SK-N-DZ (cell line): Measurements from ENCODE around the gene CCZ1B.
"Not testable (repeated sequence)": the region's sequence is repeated elsewhere in the genome, so short reads cannot be mapped to it uniquely, and the experiment has no call there.

Experiments used
- DNase-seq: peaks from one replicate; pipeline ENCODE4 v3.0.0-alpha.2; 2015; ENCODE audit warnings: low spot score

CCZ1B gene

DNA sequence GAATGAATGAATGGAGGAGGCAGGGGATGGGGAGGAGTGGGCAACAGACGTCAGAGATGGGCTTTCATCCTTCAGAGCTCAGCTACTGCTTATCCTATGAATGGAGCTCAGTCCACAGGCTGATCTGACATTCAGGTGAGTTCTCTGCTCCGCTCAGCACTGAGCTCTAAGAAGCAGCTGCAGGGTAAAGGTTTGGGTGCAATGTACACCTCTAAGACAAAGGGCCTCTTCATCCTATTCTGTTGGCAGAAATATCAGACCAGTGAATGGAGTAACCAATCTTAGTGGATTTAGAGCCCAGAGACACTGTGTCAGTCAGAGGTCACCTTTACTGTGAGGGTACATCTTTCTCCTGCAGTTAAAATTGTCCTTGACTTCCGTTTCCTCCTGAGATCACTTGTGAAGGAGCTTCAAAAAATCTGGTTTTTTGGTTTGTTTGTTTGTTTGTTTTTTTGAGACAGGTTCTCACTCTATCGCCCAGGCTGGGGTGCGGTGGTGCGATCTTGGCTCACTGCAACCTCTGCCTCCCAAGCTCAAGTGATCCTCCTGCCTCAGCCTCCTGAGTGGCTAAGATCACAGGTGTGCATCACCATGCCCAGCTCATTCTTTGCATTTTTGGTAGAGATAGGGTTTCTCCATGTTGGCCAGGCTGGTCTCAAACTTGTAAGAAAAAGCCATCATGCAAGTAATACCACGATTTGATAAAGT lies 5.1 kb upstream of the CCZ1B start:
- no peak for DNase-seq

DNA sequence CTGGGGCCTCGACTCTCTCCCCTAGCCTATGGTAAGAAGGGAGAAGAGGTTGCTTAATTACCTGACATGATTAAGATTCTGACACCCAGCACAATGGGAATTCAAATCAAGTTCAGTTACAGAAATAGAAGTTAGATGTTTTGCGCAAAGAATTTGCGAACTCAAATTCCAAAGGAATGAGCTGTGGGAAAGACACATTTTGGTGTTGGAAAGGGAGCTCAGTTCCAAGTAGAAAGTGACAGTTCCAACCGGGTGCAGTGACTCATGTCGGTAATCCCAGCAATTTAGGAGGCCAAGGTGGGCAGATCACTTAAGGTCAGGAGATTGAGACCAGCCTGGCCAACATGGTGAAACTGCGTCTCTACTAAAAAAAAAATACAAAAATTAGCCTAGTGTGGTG lies 4.0 kb upstream of the CCZ1B start:
- DNase-seq: not testable (repeated sequence)

DNA sequence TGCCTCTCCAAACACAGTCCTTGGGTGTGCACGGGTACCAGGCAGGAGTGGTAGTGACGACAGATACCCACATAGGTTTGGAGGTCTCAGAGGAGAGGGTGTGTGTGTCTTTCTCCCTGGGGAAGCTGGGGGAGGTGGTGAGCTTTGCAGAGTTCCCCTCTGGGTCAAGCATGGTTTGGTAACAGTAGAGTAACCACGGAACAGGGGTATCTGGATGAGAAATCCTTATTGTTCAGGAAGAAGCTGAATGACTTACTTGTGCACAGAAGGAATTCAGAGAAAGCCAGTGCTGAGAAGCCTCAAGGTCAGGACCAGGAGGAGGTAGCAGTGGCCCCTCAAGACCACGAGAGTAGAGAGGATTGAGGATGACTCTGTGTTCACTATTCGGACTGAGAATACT lies 3.5 kb upstream of the CCZ1B start:
- DNase-seq: not testable (repeated sequence)

DNA sequence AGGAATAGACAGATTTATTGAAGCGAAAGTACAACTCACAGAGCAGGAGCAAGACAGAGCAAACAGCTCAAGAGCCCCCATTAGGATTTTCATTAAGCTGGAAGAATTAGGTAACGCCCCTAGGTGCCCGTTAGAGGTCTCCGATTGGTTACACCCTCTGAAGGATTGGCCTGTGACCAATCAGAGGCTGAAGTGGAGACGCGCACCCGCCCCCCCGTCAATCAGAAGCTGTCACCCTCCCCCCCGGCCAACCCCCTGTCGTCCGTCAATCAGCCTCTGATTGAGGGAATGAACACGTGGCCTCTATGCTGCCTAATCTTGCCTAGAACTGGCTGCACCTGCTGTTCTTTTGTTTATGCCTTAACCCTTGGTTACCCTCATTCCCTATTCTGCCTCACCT lies 1.1 kb upstream of the CCZ1B start:
- DNase-seq: not testable (repeated sequence)

DNA sequence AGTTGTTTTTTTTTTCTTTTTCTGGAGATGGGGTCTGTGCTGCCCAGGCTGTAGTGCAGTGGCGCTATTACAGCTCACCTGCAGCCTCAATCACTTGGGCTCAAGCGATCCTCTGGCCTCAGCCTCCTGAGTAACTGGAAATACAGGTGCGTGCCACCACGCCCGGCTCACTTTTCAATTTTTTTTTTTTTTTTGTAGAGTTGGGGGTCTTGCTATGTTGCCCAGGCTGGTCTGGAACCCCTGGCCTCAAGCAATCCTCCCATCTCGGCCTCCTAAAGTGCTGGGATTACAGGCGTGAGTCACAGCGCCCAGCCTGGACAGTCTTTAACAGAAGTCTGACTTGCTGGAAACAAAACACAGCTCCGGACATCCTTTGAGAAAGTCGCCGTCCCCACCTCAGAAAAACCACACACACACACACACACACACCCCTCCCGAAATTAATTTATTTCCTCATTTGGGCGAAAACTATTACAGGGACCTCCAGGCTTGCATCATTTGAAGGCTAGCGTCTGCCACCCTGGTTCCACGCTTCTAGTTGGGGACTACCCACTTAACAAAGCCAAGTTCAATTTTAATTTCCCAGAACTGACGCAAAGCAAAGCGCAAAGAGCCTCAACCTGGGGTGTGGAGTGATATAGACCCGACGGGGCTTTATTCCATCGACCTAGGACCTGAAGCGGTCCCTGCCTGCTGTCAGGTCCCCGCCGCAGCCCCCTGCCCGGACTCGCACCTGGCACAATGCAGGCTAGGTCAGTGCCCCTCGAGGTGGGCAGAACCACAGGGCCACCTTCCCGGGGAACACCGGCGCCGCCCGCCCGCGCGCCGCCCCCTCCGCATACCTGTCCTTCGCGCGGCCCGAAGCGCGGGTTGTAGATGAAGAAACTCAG lies 594 bp downstream of the CCZ1B start:
- not testable (repeated sequence) for DNase-seq

DNA sequence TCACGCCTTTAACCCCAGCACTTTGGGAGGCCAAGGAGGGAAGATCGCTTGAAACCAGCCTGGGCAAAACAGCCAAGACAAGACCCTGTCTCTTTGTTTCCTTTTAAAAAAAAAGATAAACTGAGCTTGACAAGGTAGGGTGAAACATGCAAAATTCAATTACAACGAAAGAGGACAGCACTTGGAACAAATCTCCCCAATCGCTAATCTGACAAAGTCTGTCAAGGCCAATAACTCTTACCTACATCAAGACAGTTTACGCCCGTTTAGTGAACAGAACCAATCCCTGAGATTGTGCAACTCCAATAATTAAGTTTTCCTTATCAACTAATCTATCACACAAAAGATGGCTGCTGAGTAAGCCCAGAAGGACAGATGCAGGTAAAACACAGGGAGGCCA lies 4.5 kb downstream of the CCZ1B start:
- peak; percentile 95 for DNase-seq

DNA sequence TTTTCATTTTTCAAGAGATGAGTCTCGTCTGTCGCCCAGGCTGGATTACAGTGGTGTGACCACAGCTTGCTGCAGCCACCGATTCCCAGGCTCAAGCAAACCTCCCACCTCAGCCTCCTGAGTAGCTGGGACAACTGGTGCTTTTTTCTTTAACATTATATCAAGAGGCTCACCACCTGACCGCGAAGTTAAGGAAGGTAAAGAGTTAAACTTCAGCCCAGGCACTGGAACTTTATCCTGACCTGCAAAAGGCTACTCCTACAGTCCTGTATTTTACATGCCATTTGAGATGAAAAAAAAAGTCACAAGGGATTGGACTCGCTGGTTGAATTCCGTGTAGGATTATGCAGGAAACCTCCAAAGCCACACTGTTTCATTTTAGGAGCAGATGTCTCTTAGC lies 10.6 kb downstream of the CCZ1B start:
- DNase-seq: not testable (repeated sequence)

DNA sequence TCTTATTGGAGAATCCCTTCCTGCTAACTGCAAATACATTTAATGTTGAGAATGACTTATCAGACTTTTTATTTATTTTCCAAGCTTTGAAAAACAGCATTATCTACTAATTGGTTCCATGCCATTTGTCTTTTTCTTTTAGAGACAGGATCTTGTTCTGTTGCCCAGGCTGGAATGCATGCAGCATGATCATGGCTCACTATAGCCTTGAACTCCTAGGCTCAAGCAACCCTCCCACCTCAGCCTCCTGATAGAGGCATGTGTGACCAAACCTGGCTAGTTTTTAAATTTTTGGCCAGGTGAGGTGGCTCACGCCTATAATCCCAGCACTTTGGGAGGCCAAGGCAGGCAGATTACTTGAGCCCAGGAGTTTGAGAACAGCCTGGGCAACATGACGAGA lies 13.1 kb downstream of the CCZ1B start:
- not testable (repeated sequence) for DNase-seq

DNA sequence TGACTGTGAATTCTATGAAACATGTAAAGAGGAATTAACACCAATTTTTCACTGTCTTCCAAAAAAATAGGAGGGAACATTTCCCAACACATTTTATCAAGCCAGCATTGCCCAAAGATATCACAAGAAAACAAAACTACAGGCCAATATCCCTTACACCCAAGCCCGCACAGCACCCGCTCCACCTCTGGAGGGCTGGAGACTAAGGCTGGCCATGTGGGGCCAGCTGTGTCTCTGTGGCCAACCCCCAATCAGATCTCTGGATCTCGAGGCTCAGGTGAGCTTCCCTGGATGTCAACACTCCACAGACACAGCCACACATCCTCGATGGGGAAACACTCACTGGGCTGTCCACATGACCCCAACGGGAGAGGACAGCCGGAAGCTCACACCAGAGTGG lies 18.1 kb downstream of the CCZ1B start:
- DNase-seq: not testable (repeated sequence)

DNA sequence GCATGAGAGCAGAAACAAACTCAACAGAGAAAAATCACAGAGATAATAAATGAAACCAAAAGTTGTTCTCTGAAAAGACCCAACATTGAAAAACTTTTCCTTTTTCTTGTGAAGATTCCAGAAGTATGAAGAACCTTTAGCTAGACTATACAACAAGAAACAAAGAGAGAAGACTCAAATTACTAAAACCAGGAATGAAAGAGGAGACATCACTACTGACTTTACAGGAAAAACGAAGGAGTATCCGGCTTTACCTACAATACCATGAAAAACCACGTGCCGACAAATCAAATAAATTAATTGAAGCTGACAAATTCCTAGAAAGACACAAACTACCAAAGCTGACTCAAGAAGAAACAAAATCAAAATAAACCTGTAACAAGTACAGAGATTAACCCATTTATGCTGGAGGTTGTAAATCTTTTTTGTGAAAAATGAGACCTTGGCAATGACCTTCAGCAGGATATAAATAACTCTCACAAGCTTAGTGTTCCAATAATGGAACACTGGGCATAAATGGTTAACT lies 18.6 kb downstream of the CCZ1B start:
- DNase-seq: not testable (repeated sequence)

DNA sequence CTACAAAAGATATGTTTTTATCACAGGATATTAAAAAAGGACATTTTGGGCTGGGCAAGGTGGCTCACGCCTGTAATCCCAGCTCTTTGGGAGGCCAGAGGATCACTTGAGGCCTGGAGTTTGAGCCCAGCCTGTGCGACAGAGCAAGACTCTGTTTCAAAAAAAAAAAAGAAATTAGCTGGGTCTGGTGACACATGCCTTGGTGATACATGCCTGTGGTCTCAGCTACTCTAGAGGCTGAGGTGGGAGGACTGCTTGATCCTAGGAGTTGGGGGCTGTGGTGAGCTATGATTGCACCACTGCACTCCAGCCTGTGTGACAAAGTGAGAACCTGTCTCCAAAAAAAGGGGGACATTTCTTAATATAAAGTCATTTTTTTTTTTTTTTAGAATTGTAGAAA lies 25.7 kb downstream of the CCZ1B start:
- not testable (repeated sequence) for DNase-seq

DNA sequence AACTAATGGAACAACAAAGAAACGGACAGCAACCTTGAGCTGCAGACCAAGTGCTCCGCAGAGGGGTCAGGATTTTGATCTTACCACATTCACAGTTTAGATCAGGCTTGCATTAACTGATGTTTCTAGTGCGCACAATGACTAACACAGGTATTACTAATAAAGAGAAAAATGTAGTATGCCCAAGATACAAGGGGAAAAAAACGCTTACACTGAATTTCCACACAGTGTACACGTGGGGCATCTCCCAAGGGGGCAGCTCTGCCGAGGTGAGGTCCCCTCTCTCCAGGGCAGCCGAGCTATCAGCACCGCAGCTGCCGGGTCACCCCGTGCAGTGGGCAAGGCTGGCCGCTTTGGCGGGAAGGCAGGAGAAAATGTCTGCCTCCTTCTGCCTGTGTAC lies 26.2 kb downstream of the CCZ1B start:
- DNase-seq: not testable (repeated sequence)

DNA sequence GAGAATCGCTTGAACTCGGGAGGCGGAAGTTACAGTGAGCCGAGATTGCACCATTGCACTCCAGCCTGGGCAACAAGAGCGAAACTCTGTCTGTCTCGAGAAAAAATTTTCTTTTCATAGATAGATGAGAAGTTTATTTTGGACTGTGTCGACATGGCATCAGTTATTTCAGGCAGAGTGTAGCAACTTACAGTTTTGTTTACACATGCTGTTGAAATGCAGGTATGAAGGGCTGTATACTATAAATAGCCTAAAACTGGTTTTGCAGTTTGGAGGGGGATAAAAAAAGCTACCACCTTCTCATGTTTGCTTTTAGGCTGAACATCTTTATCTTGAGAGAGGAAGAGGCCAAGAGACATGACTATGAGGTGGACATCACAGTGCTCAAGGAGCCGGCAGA lies 28.0 kb downstream of the CCZ1B start:
- DNase-seq: not testable (repeated sequence)

DNA sequence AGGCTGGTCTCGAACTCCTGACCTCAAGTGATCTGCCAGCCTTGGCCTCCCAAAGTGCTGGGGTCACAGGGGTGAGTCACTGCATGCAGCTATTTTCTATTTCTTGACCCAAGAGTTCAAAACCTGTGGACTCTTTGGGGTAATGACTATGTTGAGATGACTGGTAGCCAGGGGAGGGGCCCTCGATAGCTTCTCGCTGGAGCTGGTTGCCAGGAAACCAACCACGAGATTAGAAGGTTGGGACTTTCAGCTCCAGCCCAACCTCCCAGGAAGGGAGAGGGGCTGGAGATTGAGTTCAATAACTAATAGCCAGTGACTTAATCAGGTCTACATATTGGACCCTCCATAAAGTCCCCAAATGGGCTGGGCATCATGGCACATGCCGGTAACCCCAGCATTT lies 28.9 kb downstream of the CCZ1B start:
- DNase-seq: not testable (repeated sequence)

DNA sequence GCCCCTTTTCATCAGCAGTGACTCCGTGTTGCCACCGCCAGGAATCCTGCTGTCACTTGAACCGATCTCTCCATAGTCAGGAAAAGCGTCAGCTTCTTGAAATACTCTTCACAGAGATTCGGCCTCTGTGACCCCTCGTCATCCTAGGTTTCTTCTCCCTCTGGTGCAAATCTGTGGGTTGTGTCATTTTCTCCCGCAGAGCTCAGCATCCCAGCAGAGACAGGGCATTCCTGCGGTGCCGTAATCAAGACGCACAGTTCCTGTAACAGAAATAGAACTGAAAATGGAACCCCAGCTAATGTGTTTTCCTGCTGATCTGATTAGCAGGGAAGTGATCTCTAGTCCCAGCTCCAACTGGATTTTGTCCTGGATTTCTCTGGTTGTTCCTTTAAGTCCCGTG lies 31.8 kb downstream of the CCZ1B start:
- DNase-seq: not testable (repeated sequence)

DNA sequence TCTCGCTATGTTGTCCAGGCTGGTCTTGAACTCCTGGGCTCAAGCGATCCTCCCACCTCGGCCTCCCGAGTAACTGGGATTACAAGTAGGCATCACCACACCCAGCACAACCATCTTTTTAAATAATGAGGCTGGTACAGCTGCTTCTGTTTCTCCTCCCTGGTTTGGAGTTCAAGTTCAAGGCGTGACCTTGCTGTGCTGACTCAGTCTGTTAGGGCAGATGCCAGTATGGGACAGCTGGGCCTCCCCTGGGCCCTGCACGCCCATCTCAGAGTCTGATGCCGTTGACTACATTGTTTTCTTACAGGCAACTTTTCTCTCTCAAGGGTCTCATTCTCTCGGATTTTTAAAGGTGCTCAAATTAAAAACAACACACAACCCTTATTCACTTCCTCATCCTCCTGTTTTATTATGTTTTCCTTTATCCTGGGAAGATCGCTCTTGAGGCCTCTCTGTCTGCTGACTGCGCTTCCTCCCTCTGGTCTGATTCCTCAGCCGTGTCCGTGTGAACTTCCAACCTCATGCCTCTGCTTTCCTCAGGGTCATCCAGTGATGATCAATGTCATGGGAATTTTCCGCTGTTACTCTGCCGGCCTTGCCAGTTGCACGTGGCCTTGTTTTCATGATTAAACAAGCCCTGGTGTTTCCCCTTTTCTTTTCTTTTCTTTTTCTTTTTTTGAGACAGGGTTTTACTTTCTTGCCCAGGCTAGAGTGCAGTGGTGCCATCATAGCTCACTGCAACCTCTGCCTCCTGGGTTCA lies 33.8 kb downstream of the CCZ1B start:
- DNase-seq: not testable (repeated sequence)

DNA sequence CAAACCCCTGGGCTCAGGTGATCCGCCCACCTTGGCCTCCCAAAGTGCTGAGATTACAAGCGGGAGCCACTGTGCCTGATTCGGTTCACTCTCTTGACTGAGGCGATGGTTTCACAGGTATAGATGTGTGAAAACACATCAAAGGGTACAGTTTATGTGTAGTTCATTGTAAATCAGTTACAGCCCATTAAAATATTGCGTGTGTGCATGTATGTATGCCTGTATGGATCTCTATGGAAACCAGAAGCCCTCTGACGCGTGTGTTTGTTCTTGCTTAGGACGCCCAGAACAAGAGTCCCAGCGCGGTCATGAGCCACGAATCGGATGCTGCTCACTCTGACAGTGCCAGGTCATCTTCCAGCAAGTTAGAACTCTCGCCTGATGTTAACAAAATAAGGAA lies 36.7 kb downstream of the CCZ1B start:
- DNase-seq: not testable (repeated sequence)

DNA sequence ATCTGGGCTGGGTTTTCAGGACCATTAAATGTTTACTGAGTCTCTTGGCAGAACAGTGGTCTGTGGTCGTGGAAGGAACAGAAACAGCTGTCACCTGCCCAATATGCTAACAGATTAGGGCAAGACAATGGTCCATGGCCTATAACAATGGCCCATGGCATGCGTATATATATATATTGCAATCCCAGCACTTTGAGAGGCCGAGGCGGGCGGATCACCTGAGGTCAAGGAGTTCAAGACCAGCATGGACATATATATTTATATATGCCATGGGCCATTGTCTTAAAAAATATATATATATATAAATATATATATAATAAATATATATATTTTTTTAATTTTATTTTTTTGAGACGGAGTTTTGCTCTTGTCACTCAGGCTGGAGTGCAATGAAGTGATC lies 44.5 kb downstream of the CCZ1B start:
- DNase-seq: not testable (repeated sequence)

DNA sequence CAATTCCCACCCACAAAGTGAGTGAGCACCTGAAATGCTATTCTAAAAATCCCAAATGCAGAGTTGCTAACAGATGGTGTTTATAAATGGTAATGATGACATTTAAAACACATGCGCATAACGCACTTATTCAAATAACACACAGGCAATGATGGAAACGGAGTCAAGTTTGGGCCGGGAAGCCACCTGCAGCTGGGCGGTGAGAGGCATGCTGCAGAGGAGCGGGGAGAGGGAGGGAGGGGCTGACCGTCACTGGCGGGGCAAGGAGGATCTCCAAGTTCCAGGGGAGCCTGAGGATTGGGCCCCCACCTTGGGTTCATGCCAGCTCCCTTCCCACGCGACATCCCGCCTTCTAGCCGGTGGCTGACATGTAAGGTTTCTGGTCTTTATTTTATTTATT lies 64.9 kb downstream of the CCZ1B start:
- not testable (repeated sequence) for DNase-seq

DNA sequence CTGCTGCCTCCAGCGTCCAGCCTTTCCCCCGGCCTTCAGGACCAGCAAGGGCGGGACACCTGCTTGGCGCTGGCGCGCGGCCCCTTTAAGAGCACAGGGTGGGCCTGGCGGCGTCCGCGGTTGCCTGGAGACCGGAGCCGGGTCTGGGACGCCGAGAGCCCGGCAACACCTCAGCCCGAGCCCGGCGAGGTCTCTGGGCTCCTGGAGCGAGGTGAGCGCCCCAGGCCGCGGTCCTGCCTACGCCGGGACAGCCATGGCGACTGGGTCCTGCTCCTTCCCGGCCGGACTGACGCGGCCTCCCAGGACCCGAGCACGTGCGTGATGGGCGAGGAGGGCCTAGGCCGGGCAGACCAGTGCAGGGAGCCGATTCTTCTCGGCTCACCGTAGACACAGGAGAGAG lies 72.1 kb downstream of the CCZ1B start, which contains the start of gene RSPH10B2:
RSPH10B2 (plus strand) TSS at position 140 of the 400 bp plus-strand sequence. CDS start 3,575 bp downstream, outside the sequence.
- DNase-seq: not testable (repeated sequence)

DNA sequence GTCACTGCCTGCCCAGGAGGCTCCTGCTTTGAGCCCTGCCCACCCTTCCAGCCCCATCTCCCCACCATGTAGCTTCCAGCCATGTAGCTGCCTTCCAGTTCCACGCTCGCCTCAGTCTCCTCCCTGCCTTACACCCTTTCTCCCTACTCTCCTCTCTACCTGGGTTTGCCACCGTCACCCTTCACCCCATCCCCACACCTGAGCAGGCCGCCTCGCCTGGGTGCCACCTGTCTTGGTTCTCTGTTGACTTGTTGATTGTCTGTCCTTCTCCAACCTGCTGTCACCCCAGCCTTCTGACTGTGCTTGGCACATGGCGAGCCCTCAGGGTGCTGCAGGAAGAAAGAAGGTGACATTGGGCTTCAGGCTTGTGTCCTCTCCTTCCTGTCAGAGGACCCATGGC lies 75.9 kb downstream of the CCZ1B start:
- not testable (repeated sequence) for DNase-seq

DNA sequence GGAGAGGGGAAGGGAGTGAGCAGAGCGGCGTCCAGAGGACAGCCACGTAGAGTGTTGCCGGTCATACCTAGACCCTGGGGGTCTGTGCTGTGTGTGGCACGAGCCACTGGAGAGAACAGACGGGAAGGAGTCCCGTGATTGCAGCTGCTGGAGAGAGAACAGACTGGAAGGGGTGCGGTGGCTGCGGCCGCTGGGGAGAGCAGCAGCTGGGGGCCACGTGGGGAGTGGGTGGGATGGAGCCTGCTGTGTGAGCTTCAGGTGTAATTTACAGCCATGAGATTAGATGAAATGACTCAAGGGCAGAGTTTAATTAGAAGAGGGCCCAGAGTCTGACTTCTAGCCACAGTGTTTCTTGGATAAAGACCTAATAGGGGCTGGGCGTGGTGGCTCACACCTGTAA lies 76.7 kb downstream of the CCZ1B start:
- not testable (repeated sequence) for DNase-seq
